ENCODE data around the gene IFI44L.

DNA sequence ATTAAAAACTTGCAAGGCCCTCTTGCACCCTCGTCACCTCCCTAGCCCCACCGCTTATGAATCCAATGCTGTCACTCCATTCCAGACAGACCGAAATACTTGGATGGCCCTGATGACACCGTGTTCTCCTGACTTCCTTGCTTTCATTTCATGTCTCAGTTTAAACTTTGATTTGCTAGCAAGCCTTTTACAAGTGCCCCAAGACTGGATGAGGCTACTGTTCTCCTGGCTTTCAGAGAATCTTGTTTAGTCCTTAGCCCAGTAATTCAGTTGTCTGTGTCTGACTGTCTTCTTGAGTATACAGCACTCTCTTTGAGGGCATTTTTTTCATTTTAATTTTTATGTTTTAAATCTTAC, 824 bp upstream of the IFI44L start:
- TF ChIP-seq, protein P1, sequence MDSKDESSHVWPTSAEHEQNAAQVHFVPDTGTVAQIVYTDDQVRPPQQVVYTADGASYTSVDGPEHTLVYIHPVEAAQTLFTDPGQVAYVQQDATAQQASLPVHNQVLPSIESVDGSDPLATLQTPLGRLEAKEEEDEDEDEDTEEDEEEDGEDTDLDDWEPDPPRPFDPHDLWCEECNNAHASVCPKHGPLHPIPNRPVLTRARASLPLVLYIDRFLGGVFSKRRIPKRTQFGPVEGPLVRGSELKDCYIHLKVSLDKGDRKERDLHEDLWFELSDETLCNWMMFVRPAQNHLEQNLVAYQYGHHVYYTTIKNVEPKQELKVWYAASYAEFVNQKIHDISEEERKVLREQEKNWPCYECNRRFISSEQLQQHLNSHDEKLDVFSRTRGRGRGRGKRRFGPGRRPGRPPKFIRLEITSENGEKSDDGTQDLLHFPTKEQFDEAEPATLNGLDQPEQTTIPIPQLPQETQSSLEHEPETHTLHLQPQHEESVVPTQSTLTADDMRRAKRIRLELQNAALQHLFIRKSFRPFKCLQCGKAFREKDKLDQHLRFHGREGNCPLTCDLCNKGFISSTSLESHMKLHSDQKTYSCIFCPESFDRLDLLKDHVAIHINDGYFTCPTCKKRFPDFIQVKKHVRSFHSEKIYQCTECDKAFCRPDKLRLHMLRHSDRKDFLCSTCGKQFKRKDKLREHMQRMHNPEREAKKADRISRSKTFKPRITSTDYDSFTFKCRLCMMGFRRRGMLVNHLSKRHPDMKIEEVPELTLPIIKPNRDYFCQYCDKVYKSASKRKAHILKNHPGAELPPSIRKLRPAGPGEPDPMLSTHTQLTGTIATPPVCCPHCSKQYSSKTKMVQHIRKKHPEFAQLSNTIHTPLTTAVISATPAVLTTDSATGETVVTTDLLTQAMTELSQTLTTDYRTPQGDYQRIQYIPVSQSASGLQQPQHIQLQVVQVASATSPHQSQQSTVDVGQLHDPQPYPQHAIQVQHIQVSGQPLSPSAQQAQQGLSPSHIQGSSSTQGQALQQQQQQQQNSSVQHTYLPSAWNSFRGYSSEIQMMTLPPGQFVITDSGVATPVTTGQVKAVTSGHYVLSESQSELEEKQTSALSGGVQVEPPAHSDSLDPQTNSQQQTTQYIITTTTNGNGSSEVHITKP (CRISPR knock-in tag; IDR thresholded peaks at IDR 0.05; ENCODE audit: low read depth), result no peak
- TF ChIP-seq ZNF24 (IDR thresholded peaks at IDR 0.05), result no peak
- TF ChIP-seq, protein P2, sequence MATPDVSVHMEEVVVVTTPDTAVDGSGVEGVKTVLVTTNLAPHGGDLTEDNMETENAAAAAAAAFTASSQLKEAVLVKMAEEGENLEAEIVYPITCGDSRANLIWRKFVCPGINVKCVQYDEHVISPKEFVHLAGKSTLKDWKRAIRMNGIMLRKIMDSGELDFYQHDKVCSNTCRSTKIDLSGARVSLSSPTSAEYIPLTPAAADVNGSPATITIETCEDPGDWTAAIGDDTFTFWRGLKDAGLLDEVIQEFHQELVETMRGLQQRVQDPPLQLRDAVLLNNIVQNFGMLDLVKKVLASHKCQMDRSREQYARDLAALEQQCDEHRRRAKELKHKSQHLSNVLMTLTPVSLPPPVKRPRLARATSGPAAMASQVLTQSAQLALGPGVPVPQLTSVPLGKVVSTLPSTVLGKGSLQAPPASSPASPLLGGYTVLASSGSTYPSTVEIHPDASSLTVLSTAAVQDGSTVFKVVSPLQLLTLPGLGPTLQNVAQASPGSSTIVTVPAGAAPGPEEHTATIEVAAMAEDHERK (CRISPR knock-in tag; IDR thresholded peaks at IDR 0.05; ENCODE audit: low read depth), result no peak
- TF ChIP-seq, protein P3, sequence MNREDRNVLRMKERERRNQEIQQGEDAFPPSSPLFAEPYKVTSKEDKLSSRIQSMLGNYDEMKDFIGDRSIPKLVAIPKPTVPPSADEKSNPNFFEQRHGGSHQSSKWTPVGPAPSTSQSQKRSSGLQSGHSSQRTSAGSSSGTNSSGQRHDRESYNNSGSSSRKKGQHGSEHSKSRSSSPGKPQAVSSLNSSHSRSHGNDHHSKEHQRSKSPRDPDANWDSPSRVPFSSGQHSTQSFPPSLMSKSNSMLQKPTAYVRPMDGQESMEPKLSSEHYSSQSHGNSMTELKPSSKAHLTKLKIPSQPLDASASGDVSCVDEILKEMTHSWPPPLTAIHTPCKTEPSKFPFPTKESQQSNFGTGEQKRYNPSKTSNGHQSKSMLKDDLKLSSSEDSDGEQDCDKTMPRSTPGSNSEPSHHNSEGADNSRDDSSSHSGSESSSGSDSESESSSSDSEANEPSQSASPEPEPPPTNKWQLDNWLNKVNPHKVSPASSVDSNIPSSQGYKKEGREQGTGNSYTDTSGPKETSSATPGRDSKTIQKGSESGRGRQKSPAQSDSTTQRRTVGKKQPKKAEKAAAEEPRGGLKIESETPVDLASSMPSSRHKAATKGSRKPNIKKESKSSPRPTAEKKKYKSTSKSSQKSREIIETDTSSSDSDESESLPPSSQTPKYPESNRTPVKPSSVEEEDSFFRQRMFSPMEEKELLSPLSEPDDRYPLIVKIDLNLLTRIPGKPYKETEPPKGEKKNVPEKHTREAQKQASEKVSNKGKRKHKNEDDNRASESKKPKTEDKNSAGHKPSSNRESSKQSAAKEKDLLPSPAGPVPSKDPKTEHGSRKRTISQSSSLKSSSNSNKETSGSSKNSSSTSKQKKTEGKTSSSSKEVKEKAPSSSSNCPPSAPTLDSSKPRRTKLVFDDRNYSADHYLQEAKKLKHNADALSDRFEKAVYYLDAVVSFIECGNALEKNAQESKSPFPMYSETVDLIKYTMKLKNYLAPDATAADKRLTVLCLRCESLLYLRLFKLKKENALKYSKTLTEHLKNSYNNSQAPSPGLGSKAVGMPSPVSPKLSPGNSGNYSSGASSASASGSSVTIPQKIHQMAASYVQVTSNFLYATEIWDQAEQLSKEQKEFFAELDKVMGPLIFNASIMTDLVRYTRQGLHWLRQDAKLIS (CRISPR knock-in tag; IDR thresholded peaks at IDR 0.05), result no peak
- no peak for TF ChIP-seq TCF7 (IDR thresholded peaks at IDR 0.05; ENCODE audit: low read depth)
